Measurements from ENCODE around the gene ELAC2.

The ELAC2 gene

DNA sequence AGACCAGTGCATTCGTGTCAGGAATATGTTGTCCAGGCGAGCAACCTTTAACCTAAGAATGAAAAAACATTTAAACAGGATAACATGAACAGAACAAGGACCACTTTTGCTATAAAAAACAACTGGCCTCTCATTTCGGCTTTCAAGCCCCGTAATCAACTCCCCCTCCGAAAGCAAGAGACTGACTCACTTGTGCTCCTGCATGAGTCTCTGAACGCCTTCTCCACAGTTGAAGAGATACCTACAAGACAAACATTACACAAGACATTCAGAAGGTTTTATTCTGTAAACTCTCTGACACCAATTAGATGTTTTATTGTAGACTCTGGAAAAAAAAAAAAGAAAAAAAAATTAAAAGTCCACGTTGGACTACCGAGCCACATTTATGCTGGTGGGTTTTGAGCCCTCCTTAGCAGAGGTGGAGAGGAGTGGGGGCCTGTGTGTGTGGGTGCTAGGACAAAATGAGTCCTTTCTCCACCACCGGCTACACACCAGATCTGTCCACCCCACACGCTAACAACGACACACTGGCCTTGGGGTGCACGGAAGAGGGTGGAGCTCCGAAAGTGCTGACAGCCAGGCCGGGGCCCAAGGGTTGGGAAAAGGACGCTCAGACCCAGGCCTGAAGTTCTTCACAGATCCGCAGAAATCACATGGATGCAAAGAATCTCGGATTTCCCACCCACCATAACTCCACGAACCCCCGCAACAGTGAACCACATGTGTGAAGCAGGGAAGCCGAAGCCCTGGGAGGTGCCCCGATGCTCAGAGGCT is 759 bp downstream of the ELAC2 start:
- DNase-seq (ENCODE audit: low read depth): peak; percentile 29
- TF ChIP-seq, protein P1, sequence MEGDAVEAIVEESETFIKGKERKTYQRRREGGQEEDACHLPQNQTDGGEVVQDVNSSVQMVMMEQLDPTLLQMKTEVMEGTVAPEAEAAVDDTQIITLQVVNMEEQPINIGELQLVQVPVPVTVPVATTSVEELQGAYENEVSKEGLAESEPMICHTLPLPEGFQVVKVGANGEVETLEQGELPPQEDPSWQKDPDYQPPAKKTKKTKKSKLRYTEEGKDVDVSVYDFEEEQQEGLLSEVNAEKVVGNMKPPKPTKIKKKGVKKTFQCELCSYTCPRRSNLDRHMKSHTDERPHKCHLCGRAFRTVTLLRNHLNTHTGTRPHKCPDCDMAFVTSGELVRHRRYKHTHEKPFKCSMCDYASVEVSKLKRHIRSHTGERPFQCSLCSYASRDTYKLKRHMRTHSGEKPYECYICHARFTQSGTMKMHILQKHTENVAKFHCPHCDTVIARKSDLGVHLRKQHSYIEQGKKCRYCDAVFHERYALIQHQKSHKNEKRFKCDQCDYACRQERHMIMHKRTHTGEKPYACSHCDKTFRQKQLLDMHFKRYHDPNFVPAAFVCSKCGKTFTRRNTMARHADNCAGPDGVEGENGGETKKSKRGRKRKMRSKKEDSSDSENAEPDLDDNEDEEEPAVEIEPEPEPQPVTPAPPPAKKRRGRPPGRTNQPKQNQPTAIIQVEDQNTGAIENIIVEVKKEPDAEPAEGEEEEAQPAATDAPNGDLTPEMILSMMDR (conservative IDR thresholded peaks at IDR 0.05; ENCODE audit: low read depth, low read length): no peak
- H3K4me3 ChIP-seq (ENCODE audit: low read depth, low read length): peak overlapping the region; percentile 90

DNA sequence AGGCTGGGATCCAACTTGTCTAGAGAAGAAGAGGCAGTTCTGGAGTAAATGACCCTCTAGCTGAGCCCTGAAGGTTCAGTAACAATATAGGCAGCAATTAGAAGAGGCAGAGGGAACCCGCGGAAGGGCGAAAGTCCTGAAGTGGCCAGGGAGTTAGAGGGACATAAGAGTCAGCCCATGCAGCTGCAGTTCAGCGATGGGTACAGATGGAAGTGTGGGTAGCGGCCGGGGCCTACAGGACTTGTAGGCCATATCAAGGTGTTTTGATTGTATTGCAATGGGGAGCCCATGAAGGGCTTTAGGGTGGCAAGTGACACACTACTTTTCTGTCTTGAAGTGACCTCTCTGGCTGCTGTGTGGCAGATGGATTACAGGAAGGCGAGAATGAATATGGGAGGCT is 3.0 kb downstream of the ELAC2 start:
- H3K4me3 ChIP-seq (ENCODE audit: low read depth, low read length): no peak overlapping the region
- no peak for DNase-seq (ENCODE audit: low read depth)
- TF ChIP-seq, protein P1 (conservative IDR thresholded peaks at IDR 0.05; ENCODE audit: low read depth, low read length): no peak

DNA sequence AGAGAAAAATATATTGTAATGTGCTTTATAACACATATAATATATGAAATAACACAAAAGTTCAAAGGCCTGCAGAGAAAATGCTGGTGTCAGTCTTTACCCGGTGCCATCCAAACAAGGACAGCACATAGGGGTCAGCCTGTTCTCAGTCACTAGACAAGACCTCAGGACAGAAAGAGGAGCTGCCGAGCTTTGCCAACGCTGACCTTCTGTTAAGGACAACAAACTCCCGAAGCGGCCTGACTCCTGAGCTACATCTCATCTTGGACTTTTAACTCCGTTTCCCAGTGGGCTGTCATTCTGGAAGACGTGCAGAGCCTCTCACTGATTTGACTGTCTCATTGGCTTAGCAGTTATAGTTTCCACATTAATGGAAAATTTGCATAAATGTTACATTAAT is 6.9 kb downstream of the ELAC2 start:
- DNase-seq (ENCODE audit: low read depth): no peak

DNA sequence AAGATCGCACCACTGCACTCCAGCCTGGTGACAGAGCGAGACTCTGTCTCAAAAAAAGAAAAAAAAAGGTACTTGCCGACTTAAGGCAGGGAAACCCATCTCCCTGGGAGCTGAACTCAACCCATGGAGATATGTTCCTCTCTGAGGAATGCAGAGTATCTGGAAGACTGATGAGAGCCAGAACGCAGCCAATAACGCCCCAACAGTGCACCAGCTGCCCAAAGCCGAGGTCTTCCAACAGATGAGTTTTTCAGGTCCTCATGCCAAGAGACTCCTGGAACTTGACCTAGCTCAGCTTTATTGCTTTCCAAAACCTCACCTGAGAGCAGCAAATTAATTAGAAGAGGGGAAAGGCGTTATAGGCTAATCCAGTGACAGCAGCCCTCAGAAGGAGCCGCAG is 9.4 kb downstream of the ELAC2 start:
- no peak overlapping the region for H3K4me3 ChIP-seq (ENCODE audit: low read depth, low read length)
- TF ChIP-seq, protein P1 (conservative IDR thresholded peaks at IDR 0.05; ENCODE audit: low read depth, low read length): no peak
- DNase-seq (ENCODE audit: low read depth): no peak

More for the DNA sequence above, 6.9 kb downstream of the ELAC2 start:
- TF ChIP-seq, protein P1 (conservative IDR thresholded peaks at IDR 0.05; ENCODE audit: low read depth, low read length): no peak
- H3K4me3 ChIP-seq (ENCODE audit: low read depth, low read length): no peak overlapping the region

DNA sequence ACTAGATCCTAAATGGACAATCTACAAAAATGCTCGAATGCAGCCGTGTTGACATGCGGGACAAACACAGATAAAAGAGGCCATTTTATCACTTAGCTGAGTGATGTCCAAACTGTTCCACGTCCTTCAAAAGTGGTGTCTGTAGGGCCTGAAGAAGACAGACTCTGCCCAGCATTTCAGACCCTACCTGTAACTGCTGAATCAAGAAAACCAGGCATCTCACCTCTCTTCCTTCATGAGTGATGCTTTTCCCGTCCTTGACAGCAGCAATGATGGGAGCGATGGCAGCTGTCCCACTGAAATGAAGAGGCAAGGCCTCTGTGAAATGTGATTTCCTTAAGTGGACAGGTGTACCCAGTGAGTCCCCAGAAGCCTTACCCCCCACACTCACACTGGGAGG is 12.3 kb downstream of the ELAC2 start:
- no peak for DNase-seq (ENCODE audit: low read depth)
- H3K4me3 ChIP-seq (ENCODE audit: low read depth, low read length): no peak overlapping the region
- TF ChIP-seq, protein P1 (conservative IDR thresholded peaks at IDR 0.05; ENCODE audit: low read depth, low read length): no peak

DNA sequence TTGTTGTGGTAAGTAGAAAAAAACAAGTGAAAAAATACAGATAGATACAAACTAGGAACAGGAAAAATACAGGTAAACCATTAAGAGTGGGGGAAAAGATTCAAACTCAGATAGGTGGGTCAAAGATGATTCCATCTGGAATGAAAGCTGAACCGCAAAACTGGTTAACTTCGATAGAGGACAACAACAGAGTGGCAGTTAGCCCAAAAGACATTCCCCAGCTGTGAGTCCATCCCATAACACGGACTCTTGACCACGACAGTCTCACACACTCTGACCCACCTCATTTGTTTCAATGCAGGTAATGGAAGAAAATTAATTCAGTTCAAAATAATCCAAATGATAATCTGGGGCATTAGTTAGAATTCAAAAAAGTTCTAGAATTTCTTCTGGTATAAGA is 13.5 kb downstream of the ELAC2 start:
- TF ChIP-seq, protein P1 (conservative IDR thresholded peaks at IDR 0.05; ENCODE audit: low read depth, low read length): no peak
- DNase-seq (ENCODE audit: low read depth): no peak
- no peak overlapping the region for H3K4me3 ChIP-seq (ENCODE audit: low read depth, low read length)

DNA sequence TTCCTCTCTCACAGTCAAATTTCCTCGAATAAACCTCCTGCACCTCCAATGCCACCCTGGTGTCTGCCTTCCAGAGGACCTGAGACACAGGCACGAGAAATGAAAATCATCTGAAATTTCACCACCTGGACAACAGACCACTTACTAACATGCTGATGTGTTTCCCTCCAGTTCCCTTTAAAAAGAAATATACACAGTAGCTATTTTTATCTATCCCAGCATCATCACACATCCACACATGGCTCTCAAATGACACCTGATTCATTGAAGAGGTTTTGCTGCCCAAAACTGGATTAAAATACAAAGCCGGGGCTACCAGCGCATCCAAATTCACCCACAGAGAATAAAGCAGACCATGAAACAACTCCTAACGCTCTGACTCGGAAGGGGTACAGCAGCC is 13.9 kb downstream of the ELAC2 start:
- no peak for DNase-seq (ENCODE audit: low read depth)
- TF ChIP-seq, protein P1 (conservative IDR thresholded peaks at IDR 0.05; ENCODE audit: low read depth, low read length): no peak
- H3K4me3 ChIP-seq (ENCODE audit: low read depth, low read length): no peak overlapping the region

Data from choroid plexus epithelial cell (primary cell).